RWPE1 (cell line): ENCODE results near the gene HOXD13.

Source experiments
- CTCF ChIA-PET: fragments of 350-600 bp; sonication (Branson Sonifier 250); formaldehyde crosslinking; extraction: SDS; loops from one replicate; lab custom pipeline; 2021; lab: Yijun Ruan, JAX
- POLR2A ChIA-PET: fragments of 400-600 bp; formaldehyde crosslinking; extraction: SDS; loops from one replicate; lab custom pipeline; 2020; ENCODE audit warnings: antibody characterized with exemption; ENCODE audit not compliant: low non-redundant PET; lab: Yijun Ruan, JAX
- DNase-seq: peaks from one replicate; pipeline ENCODE4 v3.0.0; 2012; ENCODE audit warnings: low spot score
- H3K27ac ChIP-seq: fragments of 450-650 bp; 2 replicates; pipeline ENCODE4 v1.5.1; 2017
- TF ChIP-seq, protein P1 (sequence below): fragments of 450-650 bp; conservative IDR thresholded peaks from 2 replicates; pipeline ENCODE4 v1.5.1; 2017; ENCODE audit warnings: low read depth, mild to moderate bottlenecking

The HOXD13 gene

DNA sequence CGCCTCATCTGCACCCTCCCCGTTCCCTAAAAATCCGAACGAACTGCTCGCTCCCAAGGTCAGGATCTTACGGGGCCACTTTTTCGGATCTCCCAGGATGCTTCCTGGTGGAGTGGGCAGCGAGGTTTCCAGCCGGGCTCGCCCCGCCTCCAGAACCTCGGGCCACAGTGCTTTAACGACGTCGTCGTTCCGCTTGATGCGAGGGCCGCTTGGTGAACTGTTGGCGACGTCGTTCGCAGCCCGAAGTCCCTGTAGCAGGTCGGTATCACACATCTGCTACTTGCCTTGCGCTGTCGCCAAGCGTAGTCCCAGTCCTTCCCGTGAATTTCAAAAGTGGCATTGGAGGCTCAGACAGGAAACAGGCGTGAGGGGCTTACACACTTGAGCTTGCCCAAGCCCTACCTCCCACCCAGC lies 24.1 kb upstream of the HOXD13 start:
- no peak for DNase-seq
- no peak overlapping the region for H3K27ac ChIP-seq
- TF ChIP-seq, protein P1, sequence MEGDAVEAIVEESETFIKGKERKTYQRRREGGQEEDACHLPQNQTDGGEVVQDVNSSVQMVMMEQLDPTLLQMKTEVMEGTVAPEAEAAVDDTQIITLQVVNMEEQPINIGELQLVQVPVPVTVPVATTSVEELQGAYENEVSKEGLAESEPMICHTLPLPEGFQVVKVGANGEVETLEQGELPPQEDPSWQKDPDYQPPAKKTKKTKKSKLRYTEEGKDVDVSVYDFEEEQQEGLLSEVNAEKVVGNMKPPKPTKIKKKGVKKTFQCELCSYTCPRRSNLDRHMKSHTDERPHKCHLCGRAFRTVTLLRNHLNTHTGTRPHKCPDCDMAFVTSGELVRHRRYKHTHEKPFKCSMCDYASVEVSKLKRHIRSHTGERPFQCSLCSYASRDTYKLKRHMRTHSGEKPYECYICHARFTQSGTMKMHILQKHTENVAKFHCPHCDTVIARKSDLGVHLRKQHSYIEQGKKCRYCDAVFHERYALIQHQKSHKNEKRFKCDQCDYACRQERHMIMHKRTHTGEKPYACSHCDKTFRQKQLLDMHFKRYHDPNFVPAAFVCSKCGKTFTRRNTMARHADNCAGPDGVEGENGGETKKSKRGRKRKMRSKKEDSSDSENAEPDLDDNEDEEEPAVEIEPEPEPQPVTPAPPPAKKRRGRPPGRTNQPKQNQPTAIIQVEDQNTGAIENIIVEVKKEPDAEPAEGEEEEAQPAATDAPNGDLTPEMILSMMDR: no peak
- POLR2A ChIA-PET: no interaction called here
- CTCF ChIA-PET: no interaction called here

DNA sequence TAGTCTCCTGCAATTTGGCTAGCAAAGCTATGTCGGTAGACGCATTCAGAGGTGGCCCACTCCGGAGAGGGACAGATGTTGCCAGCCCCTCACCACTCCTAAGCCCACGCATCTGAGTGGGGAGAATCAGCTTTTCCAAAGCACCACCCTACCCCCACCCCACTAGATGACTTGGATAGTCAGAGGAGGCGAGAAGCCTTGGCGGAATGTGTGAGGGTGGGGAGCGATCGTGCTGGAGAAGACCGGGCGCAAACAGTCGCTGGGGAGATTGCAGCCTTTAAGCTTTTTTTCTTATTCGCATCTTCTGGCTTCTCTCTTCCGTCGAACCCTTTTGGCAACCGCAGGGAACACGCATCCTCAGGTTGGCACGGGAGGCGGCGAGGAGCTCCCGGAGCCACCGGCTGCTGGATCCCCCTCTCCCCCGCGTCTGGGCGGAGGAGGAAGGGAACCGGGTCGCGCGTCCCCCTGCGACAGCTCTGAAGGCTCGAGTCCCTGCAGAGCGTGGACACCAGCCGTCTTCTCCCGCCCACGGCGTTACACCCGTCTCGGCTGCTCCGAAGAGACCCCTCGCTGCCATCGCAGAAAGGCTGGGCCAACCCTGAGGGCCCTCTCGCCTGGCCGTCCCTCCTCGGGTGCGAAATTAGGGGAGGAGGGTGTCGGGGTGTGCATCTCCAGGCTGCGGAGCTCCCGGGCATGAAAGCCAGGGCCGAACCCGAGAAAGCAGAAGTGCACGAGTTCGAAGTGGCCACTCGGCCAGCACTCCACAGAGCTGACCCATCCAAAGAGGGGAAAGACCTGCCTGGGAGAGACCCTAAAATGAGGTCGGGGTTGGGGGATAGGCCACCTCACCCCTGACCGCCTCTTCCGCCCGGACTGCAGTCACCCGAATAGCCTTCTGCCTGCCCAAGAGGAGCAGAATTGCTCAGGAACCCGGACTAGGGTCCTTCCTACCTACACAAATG lies 20.9 kb upstream of the HOXD13 start:
- DNase-seq: no peak
- POLR2A ChIA-PET: no interaction called here
- TF ChIP-seq, protein P1: no peak
- no peak overlapping the region for H3K27ac ChIP-seq
- CTCF ChIA-PET: interaction anchor here (0.6 kb wide), 1 partner anchor 560 kb away, joined by 3 read pairs; no protein-coding TSS in a partner anchor

DNA sequence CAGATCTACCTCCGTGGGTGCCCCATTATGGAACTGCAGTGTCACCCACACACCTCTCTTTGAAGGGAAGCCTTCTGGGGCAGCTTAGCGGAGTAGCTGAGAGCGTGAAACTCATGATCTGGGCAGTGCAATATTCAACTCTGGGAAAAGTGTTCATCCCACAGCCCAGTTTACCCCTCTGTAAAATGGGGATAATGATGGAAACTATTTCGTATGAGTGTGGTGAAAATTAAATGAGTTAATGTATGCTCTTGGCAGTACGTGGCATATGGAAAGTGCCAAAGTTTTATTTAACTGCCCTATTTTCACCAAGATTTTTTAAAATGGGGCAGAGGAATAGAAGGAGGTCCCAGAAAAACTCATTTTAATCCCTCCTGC lies 20.2 kb upstream of the HOXD13 start:
- TF ChIP-seq, protein P1: no peak
- ChIA-PET POLR2A (no interaction called here), CTCF (interaction anchor here (0.5 kb wide), 1 partner anchor 299 kb away, joined by 4 read pairs; no protein-coding TSS in a partner anchor)
- DNase-seq: no peak
- no peak overlapping the region for H3K27ac ChIP-seq

DNA sequence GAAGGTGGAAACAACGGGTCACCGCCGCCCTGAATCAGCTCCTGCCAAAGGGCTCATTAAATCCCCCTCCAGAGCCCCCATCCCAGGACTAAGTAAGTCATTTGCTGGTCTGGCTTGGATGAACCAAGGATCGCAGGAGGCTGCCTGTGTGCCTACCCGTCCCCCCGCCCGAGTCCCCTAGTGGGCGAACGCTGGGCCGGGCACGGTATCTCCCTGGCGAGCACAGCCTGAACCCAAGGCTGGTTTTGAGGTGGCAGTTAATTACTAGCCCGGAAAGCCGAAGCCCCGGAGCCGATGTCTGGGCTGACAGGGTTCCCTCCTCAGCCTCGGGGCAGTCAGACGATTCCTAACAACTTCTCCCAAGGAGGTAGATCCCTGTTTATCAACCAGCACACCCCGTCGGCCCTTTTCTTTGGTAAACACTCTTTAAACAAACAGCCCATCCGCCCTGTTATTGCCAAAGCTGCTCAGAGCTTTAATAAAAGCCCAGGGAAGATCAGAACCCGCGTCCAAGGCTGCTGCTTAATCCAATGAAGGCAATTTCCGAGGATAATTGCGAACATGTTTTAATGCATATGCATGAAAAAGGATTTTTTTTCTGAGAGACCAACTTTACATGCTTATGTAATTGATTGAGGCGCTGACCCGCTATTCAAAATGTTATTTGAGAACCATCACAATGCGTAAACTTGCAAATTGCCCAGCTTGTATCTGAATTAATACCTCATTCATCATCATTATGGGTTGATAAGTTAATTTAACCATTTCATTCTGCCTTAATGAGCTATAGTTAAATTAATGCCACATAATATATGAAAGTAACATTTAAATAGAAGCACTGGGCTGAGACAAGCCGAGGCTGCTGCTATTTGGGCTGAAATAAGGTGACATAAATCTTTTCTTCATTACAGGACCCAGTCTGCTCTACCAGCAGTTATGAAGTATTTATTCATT lies 19.3 kb upstream of the HOXD13 start:
- DNase-seq: no peak
- H3K27ac ChIP-seq: no peak overlapping the region
- TF ChIP-seq, protein P1: no peak
- ChIA-PET CTCF (interaction anchor here (0.6 to 0.7 kb wide), 2 partner anchors 19 to 121 kb away, joined by 3 read pairs; no protein-coding TSS in a partner anchor), POLR2A (no interaction called here)

DNA sequence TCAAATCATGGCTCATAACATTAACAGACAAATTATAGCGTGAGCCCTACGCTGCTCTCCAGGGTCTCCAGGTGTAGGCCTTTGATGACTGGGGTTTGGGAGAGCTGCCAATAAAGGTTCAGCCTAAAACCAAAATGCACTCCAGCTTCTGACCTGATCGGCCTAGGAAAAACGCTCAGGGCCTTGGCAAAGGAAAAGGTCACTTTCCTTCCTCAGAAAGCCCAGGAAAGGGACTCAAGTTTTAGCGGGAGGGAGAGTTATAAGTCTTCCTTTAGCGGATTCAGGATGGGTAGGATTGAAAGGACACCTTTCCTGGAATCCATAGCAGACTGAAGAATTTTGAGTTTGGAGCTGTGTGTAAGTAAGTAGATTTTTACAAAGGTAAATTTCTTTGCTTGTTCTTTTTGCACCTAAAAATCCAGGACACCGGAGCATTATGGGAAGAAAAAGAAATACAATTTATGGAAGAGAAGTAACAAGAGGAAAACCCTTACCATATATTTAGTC lies 17.5 kb upstream of the HOXD13 start:
- ChIA-PET POLR2A (no interaction called here), CTCF (no interaction called here)
- no peak overlapping the region for H3K27ac ChIP-seq
- DNase-seq: no peak
- TF ChIP-seq, protein P1: no peak

DNA sequence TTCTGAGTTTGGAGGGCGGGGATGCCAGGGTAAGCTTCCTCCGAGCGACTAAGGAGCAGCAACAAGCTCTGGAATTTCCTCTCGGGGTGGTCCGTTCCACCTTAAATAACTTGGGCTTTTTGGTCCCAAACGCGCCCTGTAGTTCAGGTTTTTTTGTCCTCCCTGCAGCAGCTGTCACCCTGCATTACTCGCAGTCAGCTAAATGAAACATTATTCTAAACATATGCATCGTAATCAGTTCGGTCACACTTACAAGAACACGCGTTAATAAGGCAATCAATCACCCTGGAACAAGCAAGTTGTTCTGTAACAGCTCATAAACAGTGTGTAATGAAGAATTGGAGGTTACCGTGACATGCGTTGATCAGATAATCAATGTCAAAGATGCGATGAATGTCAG lies 17.0 kb upstream of the HOXD13 start:
- TF ChIP-seq, protein P1: no peak
- POLR2A ChIA-PET: no interaction called here
- no peak for DNase-seq
- no peak overlapping the region for H3K27ac ChIP-seq
- CTCF ChIA-PET: no interaction called here
